IPS DF 4.7 (cell line): ENCODE data around the gene RDH11.
A peak's percentile ranks its signal among the peaks of the same experiment; 100 is the strongest.
"Not testable (repeated sequence)": the region's sequence is repeated elsewhere in the genome, so short reads cannot be mapped to it uniquely, and the experiment has no call there.

Experiments used
- DNase-seq: peaks from one replicate; pipeline ENCODE4 v3.0.0-alpha.2; 2013; ENCODE audit warnings: low spot score; ENCODE audit errors: extremely low read depth

Gene RDH11, protein sequence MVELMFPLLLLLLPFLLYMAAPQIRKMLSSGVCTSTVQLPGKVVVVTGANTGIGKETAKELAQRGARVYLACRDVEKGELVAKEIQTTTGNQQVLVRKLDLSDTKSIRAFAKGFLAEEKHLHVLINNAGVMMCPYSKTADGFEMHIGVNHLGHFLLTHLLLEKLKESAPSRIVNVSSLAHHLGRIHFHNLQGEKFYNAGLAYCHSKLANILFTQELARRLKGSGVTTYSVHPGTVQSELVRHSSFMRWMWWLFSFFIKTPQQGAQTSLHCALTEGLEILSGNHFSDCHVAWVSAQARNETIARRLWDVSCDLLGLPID

GRCh38 chr14:67695394-67695949 is at the start of gene RDH11:
Gene RDH11, minus strand, starts transcription at chr14:67695764. Its CDS starts 61 bp downstream, at chr14:67695703.
- DNase-seq = no peak

DNA sequence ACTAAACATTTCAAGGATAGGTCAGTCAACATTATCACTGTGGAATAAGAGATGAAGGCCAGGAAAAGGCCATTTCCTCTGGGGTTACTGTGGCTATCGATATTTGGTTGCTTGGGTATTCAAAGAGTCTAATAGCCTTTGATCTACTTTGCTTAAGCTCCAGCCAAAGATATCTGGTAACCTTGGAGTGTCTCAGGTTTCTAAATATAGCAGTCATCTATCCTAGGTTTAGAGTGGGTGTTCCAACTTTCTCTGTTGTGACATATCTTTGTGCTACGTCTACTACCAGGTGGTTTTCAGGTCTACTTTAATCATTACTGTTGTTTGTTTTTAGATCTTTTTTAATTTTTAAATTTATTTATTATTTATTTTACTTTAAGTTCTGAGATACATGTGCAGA is 48.5 kb upstream of the RDH11 start:
- DNase-seq = no peak

DNA sequence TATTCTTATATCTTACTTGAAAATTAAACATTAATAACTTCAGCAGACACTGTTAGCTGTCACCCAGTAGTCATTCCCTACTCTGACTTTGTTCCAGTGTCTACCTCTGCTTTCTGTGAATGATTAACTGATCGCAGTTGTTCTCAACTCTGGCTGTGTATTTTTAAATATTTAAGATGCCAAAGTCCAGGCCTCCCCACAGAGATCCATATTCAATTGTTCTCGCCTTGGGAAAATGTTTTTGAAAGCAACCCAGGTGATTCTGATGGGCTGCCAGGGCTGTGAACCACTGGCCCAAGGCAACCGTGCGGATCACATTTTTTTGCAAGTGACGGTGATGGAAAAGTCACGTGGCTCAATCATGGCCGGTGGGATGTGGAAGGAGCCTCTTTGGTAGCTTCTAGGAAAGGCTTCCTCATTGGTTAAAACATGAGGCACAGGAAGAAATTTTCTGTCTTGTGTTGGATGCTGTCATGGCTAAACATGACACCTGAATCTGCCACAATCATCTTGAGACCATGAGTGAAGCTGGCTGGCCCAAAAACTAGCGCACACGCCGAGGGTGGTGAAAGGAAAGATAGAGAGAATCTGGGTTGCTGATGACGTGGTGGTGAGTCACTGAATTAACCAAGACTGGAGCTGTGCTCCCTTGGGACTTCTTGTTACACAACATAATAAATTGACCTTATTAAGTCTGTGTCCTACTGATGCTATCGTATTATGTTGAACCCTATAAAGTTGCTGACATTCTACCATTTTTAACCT is 43.4 kb upstream of the RDH11 start:
- DNase-seq = no peak

DNA sequence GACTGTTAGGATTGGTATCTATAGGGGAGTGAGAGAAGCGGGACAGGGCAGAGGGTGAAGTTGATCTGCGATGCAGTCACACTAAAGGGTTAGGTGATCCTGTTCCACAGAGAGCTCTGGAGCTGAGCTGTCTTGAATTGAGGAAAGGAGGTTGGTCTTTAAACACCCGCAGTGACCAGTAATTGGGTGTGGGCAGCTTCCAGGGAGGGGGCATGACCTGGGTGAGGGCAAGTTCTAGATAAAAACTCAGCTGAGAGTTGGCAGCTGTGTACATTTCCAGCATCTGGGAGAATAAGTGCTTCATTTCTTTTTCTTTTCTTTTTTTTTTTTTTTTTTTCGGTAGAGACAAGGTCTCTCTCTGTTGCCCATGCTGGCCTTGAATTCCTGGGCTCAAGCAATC is 41.2 kb upstream of the RDH11 start:
- DNase-seq = no peak

DNA sequence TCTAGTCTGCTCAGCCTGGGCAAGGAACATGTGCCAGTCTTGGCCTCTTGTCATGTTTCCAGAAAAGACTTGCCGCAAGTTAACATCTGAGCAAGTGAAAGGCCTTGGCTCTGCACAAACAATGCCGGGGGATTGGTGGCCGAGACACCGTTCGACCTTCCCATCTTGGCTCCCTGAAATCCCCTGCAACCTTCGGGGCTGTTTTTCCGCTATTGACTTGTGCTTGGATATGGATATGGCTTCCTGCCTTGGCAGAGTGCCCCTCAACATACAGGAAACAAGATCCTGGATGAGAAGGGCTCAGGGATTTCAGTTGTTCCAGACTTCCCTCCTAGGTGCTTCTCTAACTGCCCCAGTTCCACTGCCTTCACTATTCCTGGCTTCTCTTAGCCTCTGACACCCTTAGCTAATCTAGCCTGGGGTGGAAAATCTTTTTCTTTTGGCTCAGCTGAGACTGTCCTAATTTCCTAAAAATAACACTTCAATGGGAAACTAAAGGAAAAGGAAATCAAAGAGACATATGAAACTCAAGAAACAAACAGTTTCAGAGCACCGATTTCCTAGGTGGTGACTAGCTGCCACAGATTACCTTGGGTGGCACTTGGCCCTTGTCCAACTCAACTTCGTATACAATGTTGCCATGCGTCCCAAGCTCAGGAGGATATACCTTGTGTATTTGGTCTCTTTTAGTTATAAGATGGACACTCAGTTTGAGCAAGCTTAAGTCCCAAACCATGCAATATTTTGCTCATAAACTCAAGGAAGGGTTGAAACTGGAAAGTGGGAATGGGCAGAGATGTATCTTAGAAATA is 40.0 kb upstream of the RDH11 start:
- no peak for DNase-seq

- no peak for DNase-seq
These were observed 39.1 kb upstream of the RDH11 start for GRCh38 chr14:67734675-67735074.

GRCh38 chr14:67733616-67734015 is 38.1 kb upstream of the RDH11 start:
- no peak for DNase-seq

DNA sequence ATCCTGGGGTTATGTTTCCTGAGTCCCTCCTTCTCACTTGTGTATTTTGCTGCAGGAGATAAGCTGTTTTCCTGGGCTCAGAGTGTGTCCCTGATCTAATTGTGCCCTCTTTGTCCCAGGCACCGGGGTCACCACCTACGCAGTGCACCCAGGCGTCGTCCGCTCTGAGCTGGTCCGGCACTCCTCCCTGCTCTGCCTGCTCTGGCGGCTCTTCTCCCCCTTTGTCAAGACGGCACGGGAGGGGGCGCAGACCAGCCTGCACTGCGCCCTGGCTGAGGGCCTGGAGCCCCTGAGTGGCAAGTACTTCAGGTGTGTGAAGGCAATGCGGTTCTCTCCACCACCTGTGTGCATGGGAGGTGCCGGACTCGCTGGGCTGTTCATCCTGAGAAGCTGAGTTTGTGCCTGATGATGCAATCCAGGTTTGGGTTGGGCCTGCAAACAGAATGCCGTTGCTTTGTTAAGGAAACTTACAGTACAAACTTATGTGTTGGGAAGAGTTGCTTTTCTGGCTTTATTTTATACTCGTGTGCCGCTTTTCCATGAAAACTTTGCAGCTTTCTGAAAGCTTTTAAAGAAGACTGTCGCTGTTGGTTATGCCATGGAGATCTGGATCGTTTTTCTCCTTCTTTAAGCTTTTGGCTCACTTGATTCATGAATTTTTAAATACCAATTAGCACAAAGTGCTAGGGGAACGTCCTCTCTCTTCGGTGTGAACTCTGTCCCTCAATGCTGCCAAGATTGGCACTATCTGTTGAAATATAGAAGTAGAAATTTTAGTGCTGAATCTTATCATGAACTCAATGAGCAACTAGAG is 33.7 kb upstream of the RDH11 start:
- peak; percentile 44 for DNase-seq

GRCh38 chr14:67728258-67728657 is 32.7 kb upstream of the RDH11 start:
- DNase-seq = no peak

DNA sequence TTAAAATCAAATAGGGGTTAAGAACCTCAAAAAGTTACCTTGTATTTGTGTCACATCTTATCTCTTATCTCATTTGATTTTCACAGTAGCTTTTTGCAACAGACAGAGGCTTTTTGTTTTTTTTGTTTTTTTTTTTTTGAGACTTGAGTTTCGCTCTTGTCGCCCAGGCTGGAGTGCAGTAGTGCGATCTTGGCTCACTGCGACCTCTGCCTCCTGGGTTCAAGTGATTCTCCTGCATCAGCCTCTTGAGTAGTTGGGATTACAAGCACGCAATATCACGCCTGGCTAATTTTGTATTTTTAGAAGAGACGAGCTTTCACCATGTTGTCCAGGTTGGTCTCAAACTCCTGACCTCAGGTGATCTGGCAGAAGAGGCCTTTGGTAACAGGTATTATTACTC is 31.8 kb upstream of the RDH11 start:
- no peak for DNase-seq

DNA sequence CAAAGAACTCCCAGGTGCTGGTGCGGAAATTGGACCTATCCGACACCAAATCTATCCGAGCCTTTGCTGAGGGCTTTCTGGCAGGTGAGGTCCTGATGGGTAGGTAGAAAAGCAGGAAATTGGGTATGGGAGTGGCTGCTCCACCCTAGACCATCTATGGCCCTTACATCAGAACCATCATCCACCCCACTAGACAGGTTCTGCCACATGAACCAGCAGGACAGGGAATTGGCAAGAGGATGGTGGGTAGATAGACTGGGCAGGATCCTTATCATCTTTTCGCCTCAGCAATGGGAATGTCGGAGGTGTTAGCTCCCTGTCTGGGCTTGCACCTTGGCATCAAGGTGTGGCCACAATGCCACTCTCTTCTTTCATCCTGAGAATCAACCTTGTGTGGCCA is 29.6 kb upstream of the RDH11 start:
- no peak for DNase-seq

- DNase-seq = no peak
These were observed 26.7 kb upstream of the RDH11 start for GRCh38 chr14:67722293-67722692.

DNA sequence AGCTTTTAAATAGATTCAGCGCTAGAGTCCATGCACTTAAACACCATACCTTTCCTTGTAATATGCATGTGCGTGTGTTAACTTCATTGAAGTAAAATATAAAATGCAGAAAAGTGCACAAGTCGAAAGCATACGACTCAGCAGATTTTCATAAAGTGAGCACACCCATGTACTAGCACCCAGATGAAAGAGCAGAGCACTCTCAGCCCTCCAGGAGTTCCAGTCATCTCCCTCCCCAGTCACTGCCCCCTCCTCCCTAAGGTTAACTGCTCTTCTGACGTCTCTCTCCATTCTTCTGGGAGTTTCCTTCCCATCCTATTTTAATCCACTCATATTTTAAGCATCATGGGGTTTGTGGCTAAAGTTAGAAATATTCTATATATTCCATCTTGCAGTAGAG is 26.3 kb upstream of the RDH11 start:
- no peak for DNase-seq

DNA sequence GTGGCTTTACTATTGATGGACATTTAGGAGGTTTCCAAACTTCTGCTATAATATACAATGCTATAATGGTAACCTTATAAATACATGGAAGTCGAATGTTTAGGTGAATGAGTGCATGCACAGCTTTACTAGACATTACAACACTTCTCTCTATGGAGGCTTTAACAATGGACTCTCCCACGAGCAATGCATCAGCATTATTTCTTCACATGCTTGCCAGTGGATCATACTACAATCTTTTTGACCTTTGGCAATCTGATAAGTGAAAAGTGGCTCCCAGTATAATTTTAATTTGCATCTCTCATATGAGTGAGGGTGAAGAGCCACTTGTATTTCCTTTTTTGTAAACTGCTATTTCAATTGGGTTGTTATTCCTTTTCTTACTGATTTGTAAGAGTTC is 24.3 kb upstream of the RDH11 start:
- DNase-seq = no peak

- not testable (repeated sequence) for DNase-seq
These were observed 23.8 kb upstream of the RDH11 start for GRCh38 chr14:67719385-67719784.

- DNase-seq = no peak
These were observed 22.7 kb upstream of the RDH11 start for GRCh38 chr14:67718265-67718664.

GRCh38 chr14:67717048-67717447 is 21.5 kb upstream of the RDH11 start:
- DNase-seq = no peak

GRCh38 chr14:67710209-67710608 is 14.6 kb upstream of the RDH11 start:
- no peak for DNase-seq

GRCh38 chr14:67709796-67710195 is 14.2 kb upstream of the RDH11 start:
- not testable (repeated sequence) for DNase-seq

DNA sequence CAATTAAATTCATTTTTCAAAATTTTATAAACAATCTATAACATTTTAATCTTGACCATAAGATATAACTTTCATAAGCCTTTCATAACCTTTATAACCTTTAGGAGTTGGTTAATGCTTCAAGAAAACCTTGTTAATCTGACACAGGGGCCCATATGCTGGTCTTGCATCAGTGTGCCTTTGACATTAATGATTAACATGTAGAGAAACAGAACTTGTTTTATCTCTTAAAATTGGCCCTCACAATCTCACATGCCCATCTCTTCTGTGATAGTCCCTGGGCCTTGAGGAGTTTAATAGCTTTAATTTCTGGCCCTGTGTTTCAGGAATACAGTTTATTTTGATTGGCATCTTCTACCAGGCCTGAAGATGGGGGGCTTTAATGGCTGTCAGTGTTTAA is 13.8 kb upstream of the RDH11 start:
- not testable (repeated sequence) for DNase-seq

GRCh38 chr14:67705211-67705610 is 9.6 kb upstream of the RDH11 start:
- DNase-seq = no peak
